HepG2 (cell line): ENCODE data around the gene KCNAB1. TPM values are rescaled to one million over a fixed set of nuclear protein-coding genes. Genes with fewer than 3 reads are reported as not detected.

Experiments
- ATAC-seq: fragments of 200-7000 bp; cut with Tn5 transposase; 3 replicates; pipeline ENCODE4 v1.9.1; 2020; ENCODE audit warnings: mild to moderate bottlenecking, moderate library complexity
- BruUV-seq: library from RNA; stranded (reverse); fragments of 400-500 nt; replicated peaks from 2 replicates; lab custom pipeline; 2021; lab: Mats Ljungman, UMichigan
- CTCF ChIA-PET: fragments of 300-600 bp; formaldehyde crosslinking; extraction: SDS; loops from one replicate; lab custom pipeline; 2021; ENCODE audit warnings: low total read pairs, inconsistent platforms, low intra/inter-chr PET ratio; lab: Yijun Ruan, JAX
- POLR2A ChIA-PET: fragments of 350-600 bp; sonication (Branson Sonifier 250); formaldehyde crosslinking; loops from one replicate; lab custom pipeline; 2020; ENCODE audit warnings: antibody characterized with exemption, inconsistent platforms; lab: Yijun Ruan, JAX
- DNase-seq: peaks from one replicate; pipeline ENCODE4 v3.0.0-alpha.2; 2015; ENCODE audit warnings: low spot score
- FAIRE-seq: peaks from 3 replicates; lab custom pipeline; 2011; peaks lifted over from hg19 to GRCh38; lab: Jason Lieb, UNC
- H2AFZ ChIP-seq: one replicate; pipeline ENCODE4 v1.6.1; 2011; ENCODE audit warnings: low read length, inconsistent platforms
- H3K27ac ChIP-seq: fragments of 300-600 bp; 3 replicates; pipeline ENCODE4 v1.8.0; 2011; ENCODE audit warnings: mixed run types, mild to moderate bottlenecking, mixed read lengths, low read length, inconsistent platforms; ENCODE audit not compliant: insufficient read depth; ENCODE audit errors: extremely low read length
- H3K27me3 ChIP-seq, 2 experiments: fragments of 200-600 bp in 1 of 2; 2 replicates in 1 of 2; 3 replicates in 1 of 2; pipeline versions ENCODE4 v1.6.0 to v1.8.0; 2011; ENCODE audit warnings: low read length in 2 of 2, mild to moderate bottlenecking in 2 of 2, moderate library complexity in 2 of 2, inconsistent platforms in 1 of 2; ENCODE audit not compliant: insufficient read depth in 2 of 2, control insufficient read depth in 1 of 2
- H3K36me3 ChIP-seq, 2 experiments: fragments of 200-600 bp in 1 of 2; replicated peaks in 1 of 2; 2 replicates in 1 of 2; 3 replicates in 1 of 2; pipeline versions ENCODE4 v1.5.1 to v1.8.0; 2011; ENCODE audit warnings: low read length in 2 of 2, inconsistent platforms in 1 of 2; ENCODE audit not compliant: insufficient read depth in 2 of 2, control insufficient read depth in 1 of 2
- H3K4me1 ChIP-seq: 2 replicates; pipeline ENCODE4 v1.5.1; 2012; ENCODE audit warnings: low read length, inconsistent platforms; ENCODE audit not compliant: insufficient read depth
- H3K4me2 ChIP-seq: 2 replicates; pipeline ENCODE4 v1.6.0; 2011; ENCODE audit warnings: low read depth, low read length, inconsistent platforms
- H3K4me3 ChIP-seq, 3 experiments: fragments of 200-600 bp in 1 of 3; sonication (generic), shearing (Covaris generic) in 1 of 3; replicated peaks in 1 of 3; 2 replicates each; pipeline ENCODE4 v1.5.1; 2011 to 2016; ENCODE audit warnings: low read length in 3 of 3, inconsistent platforms in 2 of 3, low read depth in 2 of 3, mild to moderate bottlenecking in 2 of 3, control low read depth in 1 of 3, mixed read lengths in 1 of 3; ENCODE audit not compliant: insufficient read depth in 1 of 3
- H3K79me2 ChIP-seq: one replicate; pipeline ENCODE4 v1.6.1; 2011; ENCODE audit warnings: low read length, inconsistent platforms; ENCODE audit not compliant: insufficient read depth
- H3K9ac ChIP-seq: 2 replicates; pipeline ENCODE4 v1.6.0; 2011; ENCODE audit warnings: mild to moderate bottlenecking, low read depth, low read length, inconsistent platforms; ENCODE audit not compliant: insufficient read depth
- H3K9me3 ChIP-seq: 2 replicates; pipeline ENCODE4 v1.5.1; 2012; ENCODE audit warnings: mild to moderate bottlenecking, low read length
- H4K20me1 ChIP-seq: 2 replicates; pipeline ENCODE4 v1.6.0; 2011; ENCODE audit warnings: inconsistent platforms, mild to moderate bottlenecking, low read length, moderate library complexity; ENCODE audit not compliant: insufficient read depth
- ATM ChIP-seq: fragments of 450-650 bp; IDR thresholded peaks from 2 replicates; pipeline ENCODE4 v1.7.1; 2017; ENCODE audit warnings: mild to moderate bottlenecking, borderline replicate concordance
- CHD2 ChIP-seq: IDR thresholded peaks from 2 replicates; pipeline ENCODE4 v1.6.1; 2011; ENCODE audit warnings: low read depth, low read length, improper control_type of control experiment
- CREB1 ChIP-seq, 2 experiments: fragments of 450-650 bp in 1 of 2; IDR thresholded peaks; 2 replicates each; pipeline ENCODE4 v1.6.1; 2016 to 2017; ENCODE audit warnings: control low read depth in 1 of 2, mild to moderate bottlenecking in 1 of 2, missing compliant biosample characterization in 1 of 2, missing genetic modification characterization in 1 of 2
- NFE2 ChIP-seq: sonication (generic); formaldehyde crosslinking; IDR thresholded peaks from 2 replicates; pipeline ENCODE4 v1.4.0; 2020; ENCODE audit warnings: missing genetic modification reagents
- NFE2L2 ChIP-seq: fragments of 150-350 bp; IDR thresholded peaks from 2 replicates; pipeline ENCODE4 v1.6.1; 2014; ENCODE audit warnings: low read length
- RBM39 ChIP-seq: fragments of 200-400 bp; formaldehyde crosslinking; IDR thresholded peaks from one replicate; pipeline ENCODE4 v1.6.1; 2018; ENCODE audit warnings: antibody characterized with exemption, mild to moderate bottlenecking, low read depth, low read length; ENCODE audit not compliant: poor library complexity, severe bottlenecking
- RFX1 ChIP-seq: fragments of 450-650 bp; IDR thresholded peaks from 2 replicates; pipeline ENCODE4 v1.6.1; 2017
- SIN3B ChIP-seq: fragments of 150-350 bp; IDR thresholded peaks from 2 replicates; pipeline ENCODE4 v1.6.1; 2014; ENCODE audit warnings: low read length
- XBP1 ChIP-seq: sonication (generic); formaldehyde crosslinking; IDR thresholded peaks from 2 replicates; pipeline ENCODE4 v1.5.0; 2020; ENCODE audit warnings: missing genetic modification reagents
- ZFY ChIP-seq: sonication (generic); formaldehyde crosslinking; IDR thresholded peaks from 2 replicates; pipeline ENCODE4 v1.4.0; 2020; ENCODE audit warnings: missing genetic modification reagents
- ZNF263 ChIP-seq: sonication (generic); formaldehyde crosslinking; IDR thresholded peaks from 2 replicates; pipeline ENCODE4 v1.4.0; 2020; ENCODE audit warnings: missing genetic modification reagents
- ZNF432 ChIP-seq: sonication (generic); formaldehyde crosslinking; IDR thresholded peaks from 2 replicates; pipeline ENCODE4 v1.5.0; 2020; ENCODE audit warnings: missing genetic modification reagents, mild to moderate bottlenecking, borderline replicate concordance
- ZNF615 ChIP-seq: sonication (generic); formaldehyde crosslinking; IDR thresholded peaks from 2 replicates; pipeline ENCODE4 v1.5.0; 2020; ENCODE audit warnings: mild to moderate bottlenecking, missing genetic modification reagents, borderline replicate concordance
- WGBS: methylation state at CpG from one replicate; pipeline ENCODE4 v1.1.6; 2017; ENCODE audit warnings: low lambda C conversion rate; 5-methylcytosine and 5-hydroxymethylcytosine counted together
- in situ Hi-C: cut with HindIII; loops from 2 replicates; pipeline ENCODE4 v1.10.0; 2017; ENCODE audit warnings: low pct_unique_long_range_greater_than_20kb; ENCODE audit not compliant: extremely low pct_ligation_motif_present
- intact Hi-C: fragments of 100-400 bp; cut with micrococcal nuclease; formaldehyde crosslinking; loops from one replicate; pipeline ENCODE4 v1.10.0; 2022; ENCODE audit not compliant: unreplicated experiment
- polyA plus RNA-seq, 8 experiments: library from polyadenylated mRNA; depleted of rRNA in 3 of 8; stranded (reverse) in 7 of 8; unstranded in 1 of 8; fragments of >200 nt; fragmentation: Illumina TruSeq in 4 of 8; extraction: Trizol in 4 of 8; gene quantifications; 2 replicates each; pipeline versions ENCODE4 v1.2.1 to v1.2.3, GENCODE V29; 2011 to 2016; ENCODE audit warnings: low read depth in 4 of 8, missing spikeins in 1 of 8, mixed read lengths in 1 of 8; ENCODE audit not compliant: insufficient read depth in 1 of 8
- total RNA-seq, 5 experiments: library from RNA; depleted of rRNA; stranded (reverse); fragments of >200 nt; fragmentation: Illumina TruSeq; extraction: Trizol; gene quantifications; 2 replicates each; pipeline ENCODE4 v1.2.3, GENCODE V29; 2016; ENCODE audit warnings: low read depth in 1 of 5
- TF ChIP-seq, protein P1 (sequence below): sonication (generic); formaldehyde crosslinking; IDR thresholded peaks from 2 replicates; pipeline ENCODE4 v1.4.0; 2020; ENCODE audit warnings: missing genetic modification reagents, low read depth, mild to moderate bottlenecking, borderline replicate concordance
- TF ChIP-seq, protein P2 (sequence below): sonication (generic); formaldehyde crosslinking; IDR thresholded peaks from 2 replicates; pipeline ENCODE4 v1.8.1; 2023; ENCODE audit warnings: mild to moderate bottlenecking, missing genetic modification reagents
- TF ChIP-seq, protein P3 (sequence below): conservative IDR thresholded peaks from 2 replicates; pipeline ENCODE4 v1.6.1; 2018; ENCODE audit warnings: missing genetic modification reagents
- TF ChIP-seq, protein P4 (sequence below): sonication (generic); formaldehyde crosslinking; IDR thresholded peaks from 2 replicates; pipeline ENCODE4 v1.5.1; 2020; ENCODE audit warnings: missing genetic modification reagents, mild to moderate bottlenecking, borderline replicate concordance

The KCNAB1 gene
- total and polyA plus RNA-seq, 2 of the 13 experiments (the other 11 are each of a cell fraction or from before 2014, with no cell fraction given) = not detected

DNA sequence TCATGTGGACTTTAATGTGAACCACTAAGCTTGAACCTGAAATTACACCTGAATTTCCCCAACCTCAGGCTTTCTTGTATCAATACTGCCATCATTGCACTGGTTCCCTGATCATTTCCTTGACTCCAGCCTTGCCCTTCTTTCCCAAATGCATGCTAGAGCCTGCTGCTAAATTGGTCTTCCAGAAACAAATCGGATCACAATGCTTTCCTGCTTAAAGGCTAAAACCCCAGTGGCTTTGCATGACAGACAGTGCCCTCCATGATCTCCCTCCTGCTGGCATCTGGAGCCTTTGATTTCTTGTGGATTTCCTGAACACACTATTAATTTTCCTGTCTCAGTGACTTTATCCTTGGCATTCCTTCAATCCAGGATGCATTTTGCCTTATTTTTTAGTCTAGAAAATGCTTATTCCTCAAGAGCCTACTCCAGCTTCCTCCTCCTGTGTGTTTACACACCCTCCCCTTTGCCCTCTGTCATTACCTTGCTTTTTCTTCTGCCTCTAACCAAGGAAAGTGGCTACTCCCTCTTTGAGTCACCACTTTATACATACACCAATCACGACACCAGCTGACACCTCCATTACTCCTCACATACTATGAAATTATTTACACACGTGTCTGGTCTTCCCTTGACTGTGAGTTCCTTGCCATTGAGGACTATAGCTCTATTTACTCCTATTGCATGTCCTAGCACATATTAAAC, 214.6 kb downstream of the KCNAB1 start (continued):
- no peak for TF ChIP-seq ZNF615 (CRISPR knock-in tag)

DNA sequence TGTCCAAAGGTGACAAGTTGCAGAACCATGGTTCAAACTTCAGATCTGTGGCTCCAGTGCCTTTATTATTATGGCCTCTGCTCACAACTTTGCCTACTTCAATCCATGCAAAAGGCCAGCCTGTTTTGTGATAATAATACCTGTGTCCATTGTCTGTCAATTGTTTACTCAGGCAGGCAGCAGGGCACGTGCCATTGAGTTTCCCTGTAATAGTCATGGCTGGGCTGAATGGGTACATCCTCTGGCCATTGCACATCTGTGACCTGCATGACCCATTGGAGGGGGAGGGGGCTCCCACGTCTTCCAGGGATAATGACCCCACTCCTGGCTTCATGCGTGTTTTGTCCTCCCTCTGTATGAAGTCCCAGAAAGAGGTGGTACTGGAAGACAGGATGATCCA, 219.1 kb downstream of the KCNAB1 start:
- Histone ChIP-seq H4K20me1 (no peaks in the 10 kb centered on the region), H3K9ac (no peak overlapping the region), H2AFZ (no peak overlapping the region), H3K36me3 (no peaks in the 10 kb centered on the region), H3K27me3 (peaks cover 0 to 5% of the 10 kb centered on the region in 2 experiments; a peak in 1 of 5 replicates), H3K79me2 (no peaks in the 10 kb centered on the region), H3K9me3 (no peaks in the 10 kb centered on the region), H3K4me3 (no peak overlapping the region), H3K4me1 (no peaks in the 10 kb centered on the region), H3K27ac (no peak overlapping the region), H3K4me2 (no peak overlapping the region)
- FAIRE-seq (no peak), DNase-seq (no peak), ATAC-seq (no peak)
- 0% methylated on average over 2 of the region's 3 CpGs for WGBS
- intact Hi-C loops = no loop called here
- no peak for TF ChIP-seq SIN3B
- no peak for TF ChIP-seq ATM
- TF ChIP-seq RFX1 = no peak
- TF ChIP-seq ZFY = no peak
- no peak for TF ChIP-seq CREB1 (IDR thresholded peaks at IDR 0.05)
- no peak for TF ChIP-seq CREB1 (CRISPR knock-in tag; IDR thresholded peaks at IDR 0.05)
- no peak for TF ChIP-seq CHD2
- no peak for TF ChIP-seq NFE2L2
- no peak for TF ChIP-seq XBP1 (CRISPR knock-in tag)
- TF ChIP-seq, protein P1, sequence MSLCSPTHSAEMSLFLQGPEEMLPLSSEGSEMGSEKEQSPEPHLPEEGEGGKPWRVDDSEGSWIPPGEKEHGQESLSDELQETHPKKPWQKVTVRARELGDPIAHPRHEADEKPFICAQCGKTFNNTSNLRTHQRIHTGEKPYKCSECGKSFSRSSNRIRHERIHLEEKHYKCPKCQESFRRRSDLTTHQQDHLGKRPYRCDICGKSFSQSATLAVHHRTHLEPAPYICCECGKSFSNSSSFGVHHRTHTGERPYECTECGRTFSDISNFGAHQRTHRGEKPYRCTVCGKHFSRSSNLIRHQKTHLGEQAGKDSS (CRISPR knock-in tag) = no peak
- TF ChIP-seq NFE2 = no peak
- TF ChIP-seq, protein P2, sequence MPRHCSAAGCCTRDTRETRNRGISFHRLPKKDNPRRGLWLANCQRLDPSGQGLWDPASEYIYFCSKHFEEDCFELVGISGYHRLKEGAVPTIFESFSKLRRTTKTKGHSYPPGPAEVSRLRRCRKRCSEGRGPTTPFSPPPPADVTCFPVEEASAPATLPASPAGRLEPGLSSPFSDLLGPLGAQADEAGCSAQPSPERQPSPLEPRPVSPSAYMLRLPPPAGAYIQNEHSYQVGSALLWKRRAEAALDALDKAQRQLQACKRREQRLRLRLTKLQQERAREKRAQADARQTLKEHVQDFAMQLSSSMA (CRISPR knock-in tag) = no peak
- TF ChIP-seq ZNF432 (CRISPR knock-in tag) = no peak
- TF ChIP-seq, protein P3, sequence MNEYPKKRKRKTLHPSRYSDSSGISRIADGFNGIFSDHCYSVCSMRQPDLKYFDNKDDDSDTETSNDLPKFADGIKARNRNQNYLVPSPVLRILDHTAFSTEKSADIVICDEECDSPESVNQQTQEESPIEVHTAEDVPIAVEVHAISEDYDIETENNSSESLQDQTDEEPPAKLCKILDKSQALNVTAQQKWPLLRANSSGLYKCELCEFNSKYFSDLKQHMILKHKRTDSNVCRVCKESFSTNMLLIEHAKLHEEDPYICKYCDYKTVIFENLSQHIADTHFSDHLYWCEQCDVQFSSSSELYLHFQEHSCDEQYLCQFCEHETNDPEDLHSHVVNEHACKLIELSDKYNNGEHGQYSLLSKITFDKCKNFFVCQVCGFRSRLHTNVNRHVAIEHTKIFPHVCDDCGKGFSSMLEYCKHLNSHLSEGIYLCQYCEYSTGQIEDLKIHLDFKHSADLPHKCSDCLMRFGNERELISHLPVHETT = no peak
- no peak for TF ChIP-seq ZNF263 (CRISPR knock-in tag)
- TF ChIP-seq RBM39 = no peak
- TF ChIP-seq, protein P4, sequence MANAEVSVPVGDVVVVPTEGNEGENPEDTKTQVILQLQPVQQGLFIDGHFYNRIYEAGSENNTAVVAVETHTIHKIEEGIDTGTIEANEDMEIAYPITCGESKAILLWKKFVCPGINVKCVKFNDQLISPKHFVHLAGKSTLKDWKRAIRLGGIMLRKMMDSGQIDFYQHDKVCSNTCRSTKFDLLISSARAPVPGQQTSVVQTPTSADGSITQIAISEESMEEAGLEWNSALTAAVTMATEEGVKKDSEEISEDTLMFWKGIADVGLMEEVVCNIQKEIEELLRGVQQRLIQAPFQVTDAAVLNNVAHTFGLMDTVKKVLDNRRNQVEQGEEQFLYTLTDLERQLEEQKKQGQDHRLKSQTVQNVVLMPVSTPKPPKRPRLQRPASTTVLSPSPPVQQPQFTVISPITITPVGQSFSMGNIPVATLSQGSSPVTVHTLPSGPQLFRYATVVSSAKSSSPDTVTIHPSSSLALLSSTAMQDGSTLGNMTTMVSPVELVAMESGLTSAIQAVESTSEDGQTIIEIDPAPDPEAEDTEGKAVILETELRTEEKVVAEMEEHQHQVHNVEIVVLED = no peak
- in situ Hi-C loops = no loop called here
- CTCF ChIA-PET = no interaction called here
- POLR2A ChIA-PET = no interaction called here
- no TSS peak for BruUV-seq
